Measurements from ENCODE around the gene SLIT3.

SLIT3 gene

GRCh38 chr5:168712280-168712924 is 588.5 kb downstream of the SLIT3 start:
- DNase-seq, result peak; percentile 53

- no peak for DNase-seq
Measured at GRCh38 chr5:168710706-168711105, 590.2 kb downstream of the SLIT3 start.

GRCh38 chr5:168707716-168708695 is 592.9 kb downstream of the SLIT3 start:
- peak; percentile 80 for DNase-seq

GRCh38 chr5:168706655-168707069 is 594.3 kb downstream of the SLIT3 start:
- peak; percentile 84 for DNase-seq

GRCh38 chr5:168705321-168705720 is 595.6 kb downstream of the SLIT3 start:
- DNase-seq, result no peak

- no peak for DNase-seq
Measured at GRCh38 chr5:168702511-168702910, 598.4 kb downstream of the SLIT3 start.

- no peak for DNase-seq
Measured at GRCh38 chr5:168701641-168702040, 599.3 kb downstream of the SLIT3 start.

GRCh38 chr5:168699002-168699401 is 601.9 kb downstream of the SLIT3 start:
- DNase-seq, result no peak

- DNase-seq, result no peak
Measured at GRCh38 chr5:168697034-168697720, 603.8 kb downstream of the SLIT3 start.

GRCh38 chr5:168696611-168697010 is 604.3 kb downstream of the SLIT3 start:
- no peak for DNase-seq

GRCh38 chr5:168695301-168695835 is 605.6 kb downstream of the SLIT3 start:
- no peak for DNase-seq

GRCh38 chr5:168694289-168694688 is 606.6 kb downstream of the SLIT3 start:
- no peak for DNase-seq

- no peak for DNase-seq
Measured at GRCh38 chr5:168693883-168694282, 607.1 kb downstream of the SLIT3 start.

GRCh38 chr5:168693297-168693696 is 607.6 kb downstream of the SLIT3 start:
- DNase-seq, result no peak

- DNase-seq, result no peak
Measured at GRCh38 chr5:168691891-168692290, 609.0 kb downstream of the SLIT3 start.

- DNase-seq, result no peak
Measured at GRCh38 chr5:168689260-168689659, 611.7 kb downstream of the SLIT3 start.

- no peak for DNase-seq
Measured at GRCh38 chr5:168686837-168687236, 614.1 kb downstream of the SLIT3 start.

GRCh38 chr5:168685566-168685965 is 615.4 kb downstream of the SLIT3 start:
- no peak for DNase-seq

GRCh38 chr5:168683927-168684295 is 617.0 kb downstream of the SLIT3 start:
- DNase-seq, result no peak

GRCh38 chr5:168683247-168683926 is 617.6 kb downstream of the SLIT3 start:
- DNase-seq, result no peak

GRCh38 chr5:168681556-168682183 is 619.3 kb downstream of the SLIT3 start:
- no peak for DNase-seq

GRCh38 chr5:168680395-168680794 is 620.5 kb downstream of the SLIT3 start:
- DNase-seq, result no peak
